COR-L47 (cell line): Measurements from ENCODE around the gene FGF14.
"Not testable (repeated sequence)": the region's sequence is repeated elsewhere in the genome, so short reads cannot be mapped to it uniquely, and the experiment has no call there.

Experiments used
- DNase-seq: peaks from one replicate; lab custom pipeline; 2025; lab: John Stamatoyannopoulos, UW

Gene FGF14

DNA sequence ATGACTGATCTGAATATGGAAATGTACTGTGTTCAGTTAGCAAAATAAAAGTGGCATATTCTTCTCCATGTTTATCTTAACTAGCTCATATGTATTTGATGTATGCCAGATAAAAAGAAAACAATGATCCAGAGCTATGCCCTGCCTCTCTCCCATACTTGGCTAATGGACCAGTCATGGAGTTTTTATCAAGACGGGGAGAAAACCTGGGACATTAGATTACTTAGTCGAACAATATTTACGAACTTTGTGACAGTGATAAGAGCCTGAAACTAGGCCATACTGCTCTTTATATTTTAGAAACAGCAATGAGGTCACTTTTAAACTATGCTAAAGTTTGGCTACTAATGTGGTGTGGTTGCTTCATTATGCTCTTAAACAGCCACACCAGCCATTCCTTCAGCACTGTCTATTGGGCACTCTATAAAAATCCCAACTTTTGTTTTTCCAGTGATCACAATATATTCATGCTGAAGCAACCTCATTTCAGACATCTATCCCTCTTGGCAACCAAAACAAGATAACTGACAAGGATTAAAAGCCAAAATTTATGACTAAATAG, 265.0 kb downstream of the FGF14 start:
- no peak for DNase-seq

DNA sequence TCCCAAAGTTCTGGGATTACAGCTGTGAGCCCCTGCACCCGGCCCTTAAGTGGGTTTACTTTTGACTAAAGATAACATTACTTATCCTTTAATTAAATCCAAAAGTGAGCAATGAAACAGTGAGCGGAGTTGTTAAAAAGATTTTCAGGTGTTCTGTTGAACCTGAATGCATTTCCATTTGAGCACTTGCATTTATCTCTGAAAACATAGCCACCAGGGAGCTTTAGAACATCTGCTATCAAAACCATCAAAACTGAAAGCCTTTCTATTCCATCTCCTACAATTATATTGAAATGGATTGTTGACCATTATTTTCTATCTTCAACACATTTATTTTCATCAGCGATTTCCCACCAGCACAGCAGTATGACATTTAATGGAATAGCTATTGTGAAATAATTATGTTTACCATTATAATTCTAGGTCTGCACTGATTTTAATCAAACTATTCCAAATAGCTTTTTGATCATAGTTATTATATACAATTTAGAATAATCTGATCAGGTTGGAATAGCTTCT, 269.0 kb downstream of the FGF14 start:
- peak; percentile 75 for DNase-seq

GRCh38 chr13:102131246-102131645, 270.6 kb downstream of the FGF14 start:
- no peak for DNase-seq

GRCh38 chr13:102128216-102128810, 273.5 kb downstream of the FGF14 start:
- DNase-seq: no peak

GRCh38 chr13:102127153-102127552, 274.7 kb downstream of the FGF14 start:
- DNase-seq: no peak

DNA sequence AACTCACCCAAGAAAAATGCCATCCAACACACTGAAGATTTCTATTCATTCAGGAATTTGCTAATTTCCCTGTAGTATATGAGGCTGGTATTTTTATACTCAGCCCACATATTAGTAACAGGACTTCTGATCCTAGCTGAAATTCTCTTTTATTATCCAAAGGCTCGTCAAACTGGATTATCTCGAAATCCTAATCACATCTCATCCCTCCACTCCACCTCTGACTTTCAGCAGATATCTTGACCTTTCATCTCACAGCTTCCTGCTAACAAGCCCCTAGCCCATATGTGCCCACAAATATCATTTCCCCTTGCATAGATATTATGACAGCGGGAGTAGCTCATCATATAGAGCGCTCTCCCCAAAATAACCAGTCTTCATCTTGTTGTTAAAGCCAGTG, 279.7 kb downstream of the FGF14 start:
- DNase-seq: no peak

- no peak for DNase-seq
Observed at GRCh38 chr13:102117175-102117831, 284.5 kb downstream of the FGF14 start.

DNA sequence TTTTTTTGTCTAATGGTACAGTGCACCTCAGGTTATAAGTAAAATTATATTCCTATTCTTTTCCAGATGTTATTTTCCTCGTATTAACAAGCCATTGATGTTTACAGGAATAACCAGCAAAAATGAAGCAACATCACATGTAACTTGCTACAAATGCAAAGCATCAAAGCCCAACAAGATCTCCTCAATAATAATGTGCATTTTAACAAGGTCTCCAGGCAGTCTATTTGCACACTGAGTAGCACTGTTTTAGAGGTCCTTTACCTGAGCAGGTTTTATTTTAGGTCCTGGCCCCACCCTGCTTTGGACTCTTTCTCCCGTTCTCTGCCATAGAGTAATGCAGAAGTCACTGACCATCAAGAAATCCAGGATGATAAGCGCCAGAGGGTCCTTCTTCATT, 298.4 kb downstream of the FGF14 start:
- no peak for DNase-seq

DNA sequence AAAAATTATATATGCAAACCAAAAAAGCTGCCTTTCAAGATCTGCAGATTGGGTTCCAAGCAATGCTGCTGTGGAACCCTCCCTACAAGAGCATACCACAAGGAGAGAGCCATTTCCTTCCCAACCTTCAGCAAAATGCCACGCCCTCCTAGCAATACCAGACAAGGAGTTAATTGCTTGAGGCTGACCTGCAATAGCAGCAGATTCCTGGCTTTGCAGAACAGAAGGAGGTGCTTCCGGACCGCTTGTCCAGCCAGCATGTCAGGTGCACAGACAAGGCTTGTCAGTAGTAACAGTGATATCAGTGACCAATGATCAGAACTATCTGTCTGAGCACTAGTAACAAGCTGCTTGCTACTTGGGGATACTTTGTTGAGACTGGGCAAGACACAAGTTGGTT, 301.6 kb downstream of the FGF14 start:
- no peak for DNase-seq

GRCh38 chr13:102097708-102098107, 304.1 kb downstream of the FGF14 start:
- DNase-seq: no peak

- not testable (repeated sequence) for DNase-seq
Observed at GRCh38 chr13:102093288-102093687, 308.6 kb downstream of the FGF14 start.

GRCh38 chr13:102091231-102091630, 310.6 kb downstream of the FGF14 start:
- peak; percentile 9 for DNase-seq

DNA sequence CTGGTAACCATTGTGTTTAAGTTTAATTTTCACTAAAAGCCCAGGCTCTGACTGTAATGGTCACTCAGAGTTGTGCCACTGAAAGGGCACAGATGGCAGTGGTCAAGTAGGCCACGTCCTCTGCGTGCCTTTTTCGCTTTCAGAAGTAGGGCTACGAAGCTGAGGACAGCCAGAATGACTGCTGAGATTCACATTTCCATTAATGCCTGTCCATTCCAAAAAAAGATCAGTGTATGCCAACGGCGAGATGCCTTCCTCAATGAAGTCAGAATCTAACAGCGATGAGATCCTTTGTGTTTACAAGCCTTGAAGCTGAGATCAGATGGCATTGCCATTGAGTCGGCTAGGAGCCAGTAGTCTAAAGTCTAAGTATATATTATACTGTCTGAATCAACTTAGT, 311.3 kb downstream of the FGF14 start:
- DNase-seq: no peak

DNA sequence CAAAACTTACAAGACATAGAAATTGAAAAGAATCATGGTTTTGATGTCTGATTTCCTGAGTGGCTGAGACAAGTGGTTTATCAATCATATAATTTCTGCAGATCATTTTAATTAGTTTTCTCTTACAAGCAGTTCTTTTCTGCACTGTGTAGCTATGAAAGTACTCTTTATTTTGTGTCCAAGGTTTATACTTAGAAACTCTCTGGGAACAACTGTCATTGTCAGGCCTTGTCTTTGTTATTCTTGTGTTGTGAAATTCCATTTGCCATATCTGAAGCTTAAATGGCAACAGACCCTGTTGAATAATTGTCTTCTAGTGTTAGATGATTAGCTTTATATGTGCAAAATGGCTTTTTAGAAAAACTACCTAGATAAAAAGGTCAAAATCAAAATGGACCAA, 312.1 kb downstream of the FGF14 start:
- DNase-seq: no peak

GRCh38 chr13:102089177-102089576, 312.7 kb downstream of the FGF14 start:
- no peak for DNase-seq

DNA sequence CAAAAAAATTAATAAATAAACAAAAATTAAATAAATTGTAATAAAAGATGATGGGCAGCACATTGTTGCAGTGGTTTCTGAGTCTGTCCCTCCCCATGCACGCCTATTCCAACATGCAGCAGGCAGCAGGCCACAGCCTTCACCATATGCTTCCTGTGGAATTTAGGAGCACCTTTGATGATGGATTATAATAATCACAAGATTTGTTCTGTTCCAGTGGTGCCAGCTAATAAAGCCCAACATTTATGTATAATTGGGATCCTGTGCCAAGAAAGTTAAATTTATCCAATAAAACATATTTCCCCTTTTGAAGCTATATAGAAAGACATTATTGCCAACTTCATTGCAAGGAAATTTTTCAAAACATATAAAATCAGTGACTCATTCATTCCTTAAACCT, 328.6 kb downstream of the FGF14 start:
- DNase-seq: no peak

GRCh38 chr13:102071711-102072110, 330.1 kb downstream of the FGF14 start:
- DNase-seq: no peak

DNA sequence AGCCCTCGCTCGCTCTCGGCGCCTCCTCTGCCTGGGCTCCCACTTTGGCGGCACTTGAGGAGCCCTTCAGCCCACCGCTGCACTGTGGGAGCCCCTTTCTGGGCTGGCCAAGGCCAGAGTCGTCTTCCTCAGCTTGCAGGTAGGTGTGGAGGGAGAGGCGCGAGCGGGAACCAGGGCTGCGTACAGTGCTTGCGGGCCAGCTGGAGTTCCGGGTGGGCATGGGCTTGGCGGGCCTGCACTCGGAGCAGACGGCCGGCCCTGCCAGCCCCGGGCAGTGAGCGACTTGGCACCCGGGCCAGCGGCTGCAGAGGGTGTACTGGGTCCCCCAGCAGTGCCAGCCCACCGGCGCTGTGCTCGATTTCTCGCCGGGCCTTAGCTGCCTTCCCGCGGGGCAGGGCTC, 333.5 kb downstream of the FGF14 start:
- DNase-seq: not testable (repeated sequence)

DNA sequence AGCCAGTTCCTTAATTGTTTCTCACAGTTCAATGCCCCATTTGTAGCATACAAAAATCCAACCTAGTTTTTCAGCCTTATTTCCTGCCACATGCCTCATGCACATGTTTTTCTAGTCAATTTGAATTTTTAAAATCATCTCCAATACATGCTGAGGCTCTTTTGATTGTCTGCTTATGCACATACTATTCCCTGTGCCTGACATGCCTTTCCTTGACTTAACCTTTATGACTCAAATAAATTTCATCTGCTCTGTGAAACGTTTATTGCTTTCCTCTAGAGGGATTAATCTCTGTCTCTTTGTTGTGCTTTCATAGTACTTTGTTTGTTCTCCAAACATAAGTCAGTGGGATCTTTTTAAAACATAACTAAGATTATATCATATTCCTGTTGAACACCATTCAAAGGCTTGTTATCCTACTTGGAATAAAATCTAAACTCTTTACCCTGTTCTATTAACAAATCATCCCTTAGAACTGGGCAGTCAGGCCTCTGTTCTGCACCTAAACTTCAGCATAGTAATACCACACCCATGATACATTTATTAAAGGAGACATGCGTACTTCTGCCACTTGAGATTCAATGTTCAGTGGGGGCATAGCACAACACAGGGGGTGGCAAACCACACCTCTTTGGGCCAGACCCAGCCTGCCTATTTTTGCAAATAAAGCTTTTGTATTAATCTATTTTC, 346.6 kb downstream of the FGF14 start:
- no peak for DNase-seq

DNA sequence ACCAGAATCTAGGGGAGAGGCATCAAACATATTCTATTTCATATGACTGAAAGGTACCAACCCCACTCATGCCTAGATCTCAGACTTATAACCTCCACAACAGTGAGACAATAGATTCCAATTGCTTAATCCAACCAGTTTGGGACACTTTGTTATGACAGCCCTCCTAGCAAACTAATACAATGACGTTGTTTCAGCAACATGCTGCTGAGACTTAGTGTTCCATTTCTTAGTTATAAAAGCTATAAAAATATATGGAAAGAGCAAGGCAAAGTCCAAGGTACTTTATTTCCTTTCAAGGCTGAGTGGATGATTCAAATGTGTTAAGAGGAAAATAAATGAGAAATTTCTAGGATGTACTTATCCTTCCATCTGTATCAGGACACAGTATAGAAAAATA, 352.0 kb downstream of the FGF14 start:
- no peak for DNase-seq

DNA sequence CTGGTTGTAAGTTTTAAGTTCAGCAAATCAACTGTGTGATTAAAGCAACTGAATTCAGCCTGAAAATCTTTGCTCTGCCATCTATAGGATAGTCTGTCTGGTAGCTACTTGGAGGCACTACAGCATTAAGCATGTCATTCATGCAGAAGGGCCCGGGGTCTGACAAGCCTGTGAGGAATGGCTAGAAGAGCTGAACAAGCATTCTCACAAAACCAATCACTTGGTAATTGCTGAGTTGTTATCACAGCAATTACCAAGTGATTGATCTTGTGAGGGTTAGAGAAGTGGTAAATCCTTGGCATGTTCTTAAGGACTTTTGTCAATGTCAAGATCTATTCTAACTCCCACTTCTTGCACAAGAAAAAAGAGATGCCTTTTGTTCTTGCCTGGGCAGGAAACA, 356.1 kb downstream of the FGF14 start:
- DNase-seq: no peak

- DNase-seq: no peak
Observed at GRCh38 chr13:102042746-102043145, 359.1 kb downstream of the FGF14 start.

- no peak for DNase-seq
Observed at GRCh38 chr13:102041544-102041943, 360.3 kb downstream of the FGF14 start.
